Stomach (tissue), 4 donors: ENCODE data around the gene HDGFL2.

Experiments
- CTCF ChIP-seq, 7 experiments: fragments of 450-650 bp in 4 of 7; fragments of 200-600 bp in 3 of 7; sonication (generic) in 3 of 7; IDR thresholded peaks; one replicate each; pipeline ENCODE4 v1.5.1; 2016 to 2019; ENCODE audit warnings: antibody characterized with exemption in 7 of 7, control low read depth in 2 of 7, mild to moderate bottlenecking in 1 of 7
- POLR2AphosphoS5 ChIP-seq, 3 donors: sonication (generic); formaldehyde crosslinking; IDR thresholded peaks; one replicate each; pipeline ENCODE4 v1.6.1; 2016; ENCODE audit warnings: antibody characterized with exemption in 3 of 3

- TF ChIP-seq CTCF (IDR thresholded peaks at IDR 0.05) = no peak
- no peak for TF ChIP-seq POLR2AphosphoS5 (IDR thresholded peaks at IDR 0.05)
These were observed 23.7 kb upstream of the HDGFL2 start for GRCh38 chr19:4448147-4448985.
